ENCODE data around the gene INTS14. TPM values are rescaled to one million over a fixed set of nuclear protein-coding genes. Genes with fewer than 3 reads are reported as not detected.
"Not testable (repeated sequence)": the region's sequence is repeated elsewhere in the genome, so short reads cannot be mapped to it uniquely, and the experiment has no call there.

Gene INTS14
- total RNA-seq, 4 donors from 2014 or later = 26.6 to 50.8 (median 32.9) TPM

DNA sequence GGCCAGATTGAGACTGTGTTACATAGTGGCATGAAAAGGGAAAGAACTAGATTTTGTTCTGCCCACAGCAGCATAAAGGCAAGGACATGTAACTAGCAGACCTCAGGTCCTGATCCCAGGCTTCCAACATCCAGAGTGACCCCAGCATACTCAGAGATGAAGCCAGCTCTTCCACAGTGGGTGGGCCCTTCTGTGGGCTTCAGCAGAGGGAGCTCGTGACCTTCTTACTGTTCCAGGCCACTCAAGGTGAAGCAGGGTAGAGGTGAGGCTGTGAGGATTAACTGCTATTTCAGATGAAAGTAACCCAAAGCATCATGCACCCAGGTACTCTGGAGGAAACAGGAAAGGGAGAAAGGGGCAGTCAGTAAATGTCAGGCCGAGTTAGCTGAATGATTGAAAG is 9.9 kb upstream of the INTS14 start:
- no peak for DNase-seq (ENCODE audit: low spot score)
- no peak for ATAC-seq (ENCODE audit: low FRiP score)
- TF ChIP-seq, protein P1, sequence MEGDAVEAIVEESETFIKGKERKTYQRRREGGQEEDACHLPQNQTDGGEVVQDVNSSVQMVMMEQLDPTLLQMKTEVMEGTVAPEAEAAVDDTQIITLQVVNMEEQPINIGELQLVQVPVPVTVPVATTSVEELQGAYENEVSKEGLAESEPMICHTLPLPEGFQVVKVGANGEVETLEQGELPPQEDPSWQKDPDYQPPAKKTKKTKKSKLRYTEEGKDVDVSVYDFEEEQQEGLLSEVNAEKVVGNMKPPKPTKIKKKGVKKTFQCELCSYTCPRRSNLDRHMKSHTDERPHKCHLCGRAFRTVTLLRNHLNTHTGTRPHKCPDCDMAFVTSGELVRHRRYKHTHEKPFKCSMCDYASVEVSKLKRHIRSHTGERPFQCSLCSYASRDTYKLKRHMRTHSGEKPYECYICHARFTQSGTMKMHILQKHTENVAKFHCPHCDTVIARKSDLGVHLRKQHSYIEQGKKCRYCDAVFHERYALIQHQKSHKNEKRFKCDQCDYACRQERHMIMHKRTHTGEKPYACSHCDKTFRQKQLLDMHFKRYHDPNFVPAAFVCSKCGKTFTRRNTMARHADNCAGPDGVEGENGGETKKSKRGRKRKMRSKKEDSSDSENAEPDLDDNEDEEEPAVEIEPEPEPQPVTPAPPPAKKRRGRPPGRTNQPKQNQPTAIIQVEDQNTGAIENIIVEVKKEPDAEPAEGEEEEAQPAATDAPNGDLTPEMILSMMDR (IDR thresholded peaks at IDR 0.05) = no peak

DNA sequence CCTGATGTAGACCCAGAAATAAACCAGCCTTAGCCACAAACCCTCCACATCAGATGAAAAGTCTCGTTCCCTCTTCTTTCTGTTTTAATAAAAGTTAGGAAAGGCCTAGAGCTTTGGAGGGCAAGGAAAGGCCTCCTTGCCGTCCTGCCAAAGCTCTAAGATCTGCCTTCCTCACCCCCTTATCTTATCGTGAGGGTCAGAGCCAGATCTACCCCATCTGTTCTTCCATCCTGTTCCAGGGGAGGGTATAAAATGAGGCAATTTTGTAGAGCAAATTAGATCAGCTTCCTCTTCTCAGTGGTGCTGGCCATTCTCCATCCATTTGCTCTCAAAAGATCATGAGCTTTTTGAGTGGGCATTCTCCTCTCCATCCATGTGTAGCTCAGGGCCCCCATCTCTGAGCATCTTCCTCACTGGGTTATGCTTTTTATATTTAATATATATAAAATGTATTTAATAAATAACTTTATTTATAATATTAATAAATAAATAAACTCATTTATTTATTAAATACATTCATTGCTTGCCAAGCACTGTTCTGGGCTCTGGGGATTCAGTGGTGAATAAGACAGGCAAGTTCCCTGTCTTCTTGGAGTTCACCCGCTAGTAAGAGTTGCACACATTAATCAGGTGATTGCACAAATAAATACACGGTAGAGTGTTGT is 8.8 kb upstream of the INTS14 start:
- TF ChIP-seq, protein P1 (IDR thresholded peaks at IDR 0.05) = no peak
- no peak for ATAC-seq (ENCODE audit: low FRiP score)
- no peak for DNase-seq (ENCODE audit: low spot score)

DNA sequence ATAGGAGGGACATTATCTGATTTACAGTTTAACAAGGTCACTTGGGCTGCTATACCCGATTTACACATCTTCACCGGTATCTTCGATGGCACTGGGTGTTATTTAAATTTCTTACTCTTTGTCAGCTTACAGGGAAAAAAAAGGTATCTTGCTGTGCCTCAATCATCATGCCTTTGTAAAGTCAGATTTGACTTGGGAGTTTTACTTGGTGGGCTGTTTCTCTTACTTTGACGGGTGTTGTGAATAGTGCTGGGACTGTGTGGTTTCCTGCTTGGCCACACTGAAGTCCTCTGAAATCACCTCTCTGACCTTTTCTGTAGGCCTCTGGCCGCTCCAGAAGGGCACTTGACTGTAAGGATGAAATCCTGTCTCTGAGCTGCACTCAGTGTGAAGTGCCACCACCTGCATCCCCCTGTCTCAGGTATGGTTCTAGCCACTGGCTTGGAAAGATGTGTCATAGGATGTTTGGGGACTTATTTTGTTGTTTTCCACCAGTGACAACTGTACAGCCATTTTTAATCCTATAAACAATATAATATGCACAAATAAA is 7.7 kb upstream of the INTS14 start:
- ATAC-seq (ENCODE audit: low FRiP score) (no peak), DNase-seq (ENCODE audit: low spot score) (no peak)
- TF ChIP-seq, protein P1 (IDR thresholded peaks at IDR 0.05) = no peak

DNA sequence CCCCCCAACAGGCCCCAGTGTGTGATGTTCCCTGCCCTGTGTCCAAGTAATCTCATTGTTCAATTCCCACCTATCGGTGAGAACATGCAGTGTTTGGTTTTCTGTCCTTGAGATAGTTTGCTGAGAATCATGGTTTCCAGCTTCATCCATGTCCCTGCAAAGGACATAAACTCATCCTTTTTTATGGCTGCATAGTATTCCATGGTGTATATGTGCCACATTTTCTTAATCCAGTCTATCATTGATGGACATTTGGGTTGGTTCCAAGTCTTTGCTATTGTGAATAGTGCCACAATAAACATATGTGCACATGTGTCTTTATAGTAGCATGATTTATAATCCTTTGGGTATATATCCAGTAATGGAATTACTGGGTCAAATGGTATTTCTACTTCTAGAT is 5.0 kb upstream of the INTS14 start:
- not testable (repeated sequence) for DNase-seq (ENCODE audit: low spot score); ATAC-seq (ENCODE audit: low FRiP score)

DNA sequence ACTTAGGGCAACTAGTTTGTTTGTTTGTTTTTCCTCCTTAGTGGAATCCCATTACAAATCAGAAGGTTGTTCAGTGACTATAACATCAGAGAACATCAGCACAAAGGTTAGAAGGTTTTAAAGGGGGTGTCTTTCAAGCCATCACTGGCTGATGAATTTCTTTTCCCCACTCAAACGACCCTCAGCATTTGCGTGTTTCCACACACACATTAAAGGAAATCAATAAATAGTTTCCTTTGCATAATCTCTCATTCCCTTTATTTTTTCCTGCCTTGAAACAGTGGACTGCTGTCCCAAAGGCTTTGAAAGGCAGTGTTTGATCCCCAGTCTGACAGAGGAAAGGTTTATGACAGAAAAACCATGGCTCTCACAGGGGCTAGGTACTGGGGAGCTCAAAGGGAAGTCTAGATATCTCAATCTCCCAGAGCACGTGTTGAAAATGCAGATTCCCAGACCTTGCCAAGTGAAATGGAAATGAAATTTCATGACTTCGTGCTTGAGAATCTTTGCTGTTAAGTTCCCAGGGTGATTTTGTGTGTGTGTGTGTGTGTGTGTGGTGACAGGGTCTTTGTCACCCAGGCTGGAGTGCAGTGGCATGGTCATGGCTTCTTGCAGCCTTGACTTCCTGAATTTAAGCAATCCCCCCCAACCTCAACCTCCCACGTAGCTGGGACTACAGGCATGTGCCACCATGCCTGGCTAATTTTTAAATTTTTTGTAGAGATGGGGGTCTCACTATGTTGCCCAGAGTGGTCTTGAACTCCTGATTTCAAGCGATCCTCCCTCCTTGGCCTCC is 2.2 kb upstream of the INTS14 start:
- DNase-seq (ENCODE audit: low spot score) (no peak), ATAC-seq (ENCODE audit: low FRiP score) (no peak)
- TF ChIP-seq, protein P1 (IDR thresholded peaks at IDR 0.05) = no peak

DNA sequence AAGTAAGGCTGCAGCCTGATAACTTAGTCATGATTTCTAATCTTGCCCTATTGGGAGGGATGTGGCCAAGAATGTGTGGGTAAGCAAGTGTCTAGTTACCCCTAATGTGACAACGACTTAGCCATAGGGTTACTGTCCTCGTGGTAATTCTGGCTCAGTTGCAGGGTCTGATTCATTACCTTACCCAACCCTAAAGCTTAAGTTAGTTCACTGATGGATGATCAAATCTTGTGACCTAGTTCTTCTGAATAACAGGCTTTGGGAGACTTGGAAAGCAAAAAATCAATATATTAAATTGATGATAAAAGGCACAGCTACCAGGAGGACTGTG is 1.6 kb upstream of the INTS14 start:
- no peak for DNase-seq (ENCODE audit: low spot score)
- ATAC-seq (ENCODE audit: low FRiP score) = no peak
- TF ChIP-seq, protein P1 (IDR thresholded peaks at IDR 0.05) = no peak

DNA sequence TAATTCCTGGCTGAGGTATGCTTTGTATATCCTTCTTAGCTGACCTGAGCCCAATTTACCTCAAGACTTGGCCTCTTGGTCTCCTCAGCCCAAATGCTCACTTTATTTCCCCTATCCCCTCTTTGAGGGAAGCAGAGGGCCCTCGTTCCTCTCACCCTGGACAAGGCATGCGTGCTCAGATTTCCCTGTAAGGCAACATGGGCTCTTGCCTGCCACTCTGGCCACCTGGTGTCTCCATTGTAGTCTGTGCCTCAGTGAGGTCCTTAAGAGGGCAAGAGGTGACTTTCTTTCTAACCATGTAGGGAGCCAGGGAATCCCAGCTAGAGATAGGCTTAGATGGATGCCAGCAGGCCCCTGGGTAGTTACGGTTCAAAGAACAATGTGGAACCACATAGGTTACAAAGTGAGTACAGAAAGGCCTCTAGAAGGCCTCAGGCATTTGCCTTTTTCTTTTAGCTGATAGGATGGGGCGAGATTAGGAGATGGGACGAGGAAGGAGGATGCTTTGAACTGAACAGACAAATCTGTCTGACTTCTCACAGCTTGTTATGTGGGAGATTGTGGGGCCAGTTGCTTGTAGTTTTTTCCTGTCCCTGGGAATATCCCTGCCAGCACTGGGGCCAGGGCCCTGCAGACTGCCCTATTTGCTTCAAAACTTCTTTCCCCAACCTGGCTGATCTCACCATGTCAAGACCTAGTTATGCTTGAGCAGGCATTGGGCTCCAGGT is 1.1 kb upstream of the INTS14 start:
- no peak for ATAC-seq (ENCODE audit: low FRiP score)
- DNase-seq (ENCODE audit: low spot score) = no peak
- TF ChIP-seq, protein P1 (IDR thresholded peaks at IDR 0.05) = no peak
